OCI-LY1 (cell line): ENCODE data around the gene WIZ.

Source experiments
- H2AFZ ChIP-seq: fragments of 200-600 bp; sonication (generic), shearing (Covaris generic); 2 replicates; pipeline ENCODE4 v1.6.0; 2014; ENCODE audit warnings: antibody characterized with exemption, mild to moderate bottlenecking, low read length
- H3F3A ChIP-seq: fragments of 200-600 bp; sonication (generic), shearing (Covaris generic); 2 replicates; pipeline ENCODE4 v1.6.0; 2014; ENCODE audit warnings: mild to moderate bottlenecking, antibody characterized with exemption, low read length, moderate library complexity; ENCODE audit not compliant: insufficient read depth
- H3K27ac ChIP-seq: fragments of 200-600 bp; sonication (generic); 2 replicates; pipeline ENCODE4 v1.5.1; 2014; ENCODE audit warnings: low read length, mixed run types, mild to moderate bottlenecking, low read depth; ENCODE audit not compliant: poor library complexity, severe bottlenecking
- H3K27me3 ChIP-seq: fragments of 200-600 bp; sonication (generic); 2 replicates; pipeline ENCODE4 v1.6.0; 2014; ENCODE audit warnings: antibody characterized with exemption, mild to moderate bottlenecking, low read length, moderate library complexity; ENCODE audit not compliant: insufficient read depth
- H3K36me3 ChIP-seq: fragments of 200-600 bp; sonication (generic); 2 replicates; pipeline ENCODE4 v1.6.1; 2014; ENCODE audit warnings: mild to moderate bottlenecking, antibody characterized with exemption, low read length, moderate library complexity, mixed read lengths; ENCODE audit not compliant: insufficient read depth
- H3K4me1 ChIP-seq: fragments of 200-600 bp; sonication (generic); 2 replicates; pipeline ENCODE4 v1.5.1; 2014; ENCODE audit warnings: mild to moderate bottlenecking, low read length, moderate library complexity; ENCODE audit not compliant: insufficient read depth, severe bottlenecking
- H3K4me2 ChIP-seq: fragments of 200-600 bp; sonication (generic), shearing (Covaris generic); 2 replicates; pipeline ENCODE4 v1.6.1; 2014; ENCODE audit warnings: low read length
- H3K4me3 ChIP-seq: fragments of 200-600 bp; sonication (generic); 2 replicates; pipeline ENCODE4 v1.5.1; 2014; ENCODE audit warnings: low read length, low read depth, mild to moderate bottlenecking, mixed read lengths; ENCODE audit not compliant: poor library complexity, severe bottlenecking
- H3K79me2 ChIP-seq: fragments of 200-600 bp; shearing (Covaris generic); 2 replicates; pipeline ENCODE4 v1.6.1; 2016; ENCODE audit warnings: mixed run types, low read length, mixed read lengths; ENCODE audit not compliant: insufficient read depth
- H3K9ac ChIP-seq: fragments of 200-600 bp; sonication (generic), shearing (Covaris generic); 2 replicates; pipeline ENCODE4 v1.6.1; 2014; ENCODE audit warnings: mild to moderate bottlenecking, low read length, mixed read lengths
- H3K9me2 ChIP-seq: fragments of 200-600 bp; sonication (generic), shearing (Covaris generic); 2 replicates; pipeline ENCODE4 v1.6.1; 2014; ENCODE audit warnings: low read depth, mild to moderate bottlenecking, low read length, mixed read lengths
- H3K9me3 ChIP-seq: fragments of 200-600 bp; shearing (Covaris generic); 2 replicates; pipeline ENCODE4 v1.6.1; 2014; ENCODE audit warnings: low read length, mixed read lengths
- H4K20me1 ChIP-seq: fragments of 200-600 bp; sonication (generic), shearing (Covaris generic); 2 replicates; pipeline ENCODE4 v1.6.0; 2016; ENCODE audit warnings: mild to moderate bottlenecking, low read length; ENCODE audit not compliant: insufficient read depth
- CTCF ChIP-seq: fragments of 200-600 bp; sonication (generic), shearing (Covaris generic); IDR thresholded peaks from 2 replicates; pipeline ENCODE4 v1.5.1; 2017; ENCODE audit warnings: mild to moderate bottlenecking, antibody characterized with exemption, low read length, moderate library complexity, mixed read lengths
- EZH2 ChIP-seq: fragments of 200-600 bp; sonication (generic), shearing (Covaris generic); IDR thresholded peaks from 2 replicates; pipeline ENCODE4 v1.8.0; 2017; ENCODE audit warnings: borderline replicate concordance, mixed run types, mild to moderate bottlenecking, antibody characterized with exemption, low read length, moderate library complexity, mixed read lengths

WIZ gene

GRCh38 chr19:15432018-15432494, 17.7 kb downstream of the WIZ start:
- Histone ChIP-seq H3K4me3 (peak overlapping the region; percentile 97), H3K9me3 (no peaks in the 10 kb centered on the region), H3K36me3 (peaks cover 9% of the 10 kb centered on the region), H3K4me1 (peaks cover 25% of the 10 kb centered on the region), H3K27ac (peak overlapping the region; percentile 7), H3K79me2 (peaks cover 20% of the 10 kb centered on the region), H3K9me2 (no peaks in the 10 kb centered on the region), H3F3A (no peaks in the 10 kb centered on the region), H2AFZ (no peak overlapping the region), H4K20me1 (no peaks in the 10 kb centered on the region), H3K27me3 (no peaks in the 10 kb centered on the region), H3K9ac (peak overlapping the region; percentile 90), H3K4me2 (peak overlapping the region; percentile 96)
- TF ChIP-seq CTCF = no peak
- TF ChIP-seq EZH2 = no peak

- no peaks in the 10 kb centered on the region for H3K9me2 ChIP-seq
- H3K27me3 ChIP-seq = no peaks in the 10 kb centered on the region
- H3K79me2 ChIP-seq = peaks cover 20% of the 10 kb centered on the region
- no peaks in the 10 kb centered on the region for H3K9me3 ChIP-seq
- H3K4me1 ChIP-seq = peaks cover 25% of the 10 kb centered on the region
- H4K20me1 ChIP-seq = no peaks in the 10 kb centered on the region
- peaks cover 15% of the 10 kb centered on the region for H3K36me3 ChIP-seq
- H3K9ac ChIP-seq = peak overlapping the region; percentile 90
- peak overlapping the region; percentile 7 for H3K27ac ChIP-seq
- no peaks in the 10 kb centered on the region for H3F3A ChIP-seq
- H2AFZ ChIP-seq = no peak overlapping the region
- no peak for TF ChIP-seq EZH2
- TF ChIP-seq CTCF = no peak
- H3K4me2 ChIP-seq = peak overlapping the region; percentile 96
- peak overlapping the region; percentile 97 for H3K4me3 ChIP-seq
Observed at GRCh38 chr19:15431396-15432017, 18.2 kb downstream of the WIZ start.

- H3K9ac ChIP-seq = peak overlapping the region; percentile 90; the same call in 1 of the 2 replicates
- H3K4me1 ChIP-seq = peaks cover 25% of the 10 kb centered on the region
- peaks cover 20% of the 10 kb centered on the region for H3K79me2 ChIP-seq
- H3F3A ChIP-seq = no peaks in the 10 kb centered on the region
- H4K20me1 ChIP-seq = no peaks in the 10 kb centered on the region
- TF ChIP-seq CTCF (no peak), EZH2 (no peak)
- peak overlapping the region; percentile 96 for H3K4me2 ChIP-seq
- no peaks in the 10 kb centered on the region for H3K27me3 ChIP-seq
- no peak overlapping the region for H3K27ac ChIP-seq
- no peak overlapping the region for H2AFZ ChIP-seq
- peaks cover 23% of the 10 kb centered on the region for H3K36me3 ChIP-seq
- H3K4me3 ChIP-seq = peak overlapping the region; percentile 97
- no peaks in the 10 kb centered on the region for H3K9me2 ChIP-seq
- H3K9me3 ChIP-seq = no peaks in the 10 kb centered on the region
Observed at GRCh38 chr19:15430526-15431120, 19.1 kb downstream of the WIZ start.
